WTC11 (cell line): Measurements from ENCODE around the gene DIS3.

Experiments used
- ATF1 ChIP-seq: sonication (generic); formaldehyde crosslinking; IDR thresholded peaks from 2 replicates; pipeline ENCODE4 v1.8.1; 2023; ENCODE audit warnings: mild to moderate bottlenecking, moderate library complexity, missing genetic modification reagents
- CTCF ChIP-seq: fragments of 200-600 bp; IDR thresholded peaks from 2 replicates; pipeline ENCODE4 v1.8.0; 2022; ENCODE audit warnings: antibody characterized with exemption
- FOXJ3 ChIP-seq: sonication (generic); formaldehyde crosslinking; IDR thresholded peaks from 2 replicates; pipeline ENCODE4 v1.9.0; 2021; ENCODE audit warnings: missing genetic modification reagents, mild to moderate bottlenecking, borderline replicate concordance
- SP1 ChIP-seq: sonication (generic); formaldehyde crosslinking; conservative IDR thresholded peaks from 2 replicates; pipeline ENCODE4 v1.8.1; 2022; ENCODE audit warnings: missing genetic modification reagents
- ZNF121 ChIP-seq: sonication (generic); formaldehyde crosslinking; IDR thresholded peaks from 2 replicates; pipeline ENCODE4 v1.8.0; 2023; ENCODE audit warnings: missing genetic modification reagents
- ZNF263 ChIP-seq: sonication (generic); formaldehyde crosslinking; IDR thresholded peaks from 2 replicates; pipeline ENCODE4 v1.8.1; 2022; ENCODE audit warnings: low read depth, mild to moderate bottlenecking, moderate library complexity, missing genetic modification reagents
- TF ChIP-seq, protein P1 (sequence below): sonication (generic); formaldehyde crosslinking; IDR thresholded peaks from 2 replicates; pipeline ENCODE4 v1.8.1; 2023; ENCODE audit warnings: mild to moderate bottlenecking, missing genetic modification reagents, borderline replicate concordance
- TF ChIP-seq, protein P2 (sequence below): sonication (generic); formaldehyde crosslinking; IDR thresholded peaks from 2 replicates; pipeline ENCODE4 v1.8.0; 2022; ENCODE audit warnings: mild to moderate bottlenecking, missing genetic modification reagents

- TF ChIP-seq FOXJ3 (CRISPR knock-in tag) (no peak), CTCF (no peak), ZNF263 (CRISPR knock-in tag) (no peak), ZNF121 (no peak), ATF1 (no peak), SP1 (CRISPR knock-in tag) (no peak)
- TF ChIP-seq, protein P1, sequence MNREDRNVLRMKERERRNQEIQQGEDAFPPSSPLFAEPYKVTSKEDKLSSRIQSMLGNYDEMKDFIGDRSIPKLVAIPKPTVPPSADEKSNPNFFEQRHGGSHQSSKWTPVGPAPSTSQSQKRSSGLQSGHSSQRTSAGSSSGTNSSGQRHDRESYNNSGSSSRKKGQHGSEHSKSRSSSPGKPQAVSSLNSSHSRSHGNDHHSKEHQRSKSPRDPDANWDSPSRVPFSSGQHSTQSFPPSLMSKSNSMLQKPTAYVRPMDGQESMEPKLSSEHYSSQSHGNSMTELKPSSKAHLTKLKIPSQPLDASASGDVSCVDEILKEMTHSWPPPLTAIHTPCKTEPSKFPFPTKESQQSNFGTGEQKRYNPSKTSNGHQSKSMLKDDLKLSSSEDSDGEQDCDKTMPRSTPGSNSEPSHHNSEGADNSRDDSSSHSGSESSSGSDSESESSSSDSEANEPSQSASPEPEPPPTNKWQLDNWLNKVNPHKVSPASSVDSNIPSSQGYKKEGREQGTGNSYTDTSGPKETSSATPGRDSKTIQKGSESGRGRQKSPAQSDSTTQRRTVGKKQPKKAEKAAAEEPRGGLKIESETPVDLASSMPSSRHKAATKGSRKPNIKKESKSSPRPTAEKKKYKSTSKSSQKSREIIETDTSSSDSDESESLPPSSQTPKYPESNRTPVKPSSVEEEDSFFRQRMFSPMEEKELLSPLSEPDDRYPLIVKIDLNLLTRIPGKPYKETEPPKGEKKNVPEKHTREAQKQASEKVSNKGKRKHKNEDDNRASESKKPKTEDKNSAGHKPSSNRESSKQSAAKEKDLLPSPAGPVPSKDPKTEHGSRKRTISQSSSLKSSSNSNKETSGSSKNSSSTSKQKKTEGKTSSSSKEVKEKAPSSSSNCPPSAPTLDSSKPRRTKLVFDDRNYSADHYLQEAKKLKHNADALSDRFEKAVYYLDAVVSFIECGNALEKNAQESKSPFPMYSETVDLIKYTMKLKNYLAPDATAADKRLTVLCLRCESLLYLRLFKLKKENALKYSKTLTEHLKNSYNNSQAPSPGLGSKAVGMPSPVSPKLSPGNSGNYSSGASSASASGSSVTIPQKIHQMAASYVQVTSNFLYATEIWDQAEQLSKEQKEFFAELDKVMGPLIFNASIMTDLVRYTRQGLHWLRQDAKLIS (CRISPR knock-in tag) = no peak
- TF ChIP-seq, protein P2, sequence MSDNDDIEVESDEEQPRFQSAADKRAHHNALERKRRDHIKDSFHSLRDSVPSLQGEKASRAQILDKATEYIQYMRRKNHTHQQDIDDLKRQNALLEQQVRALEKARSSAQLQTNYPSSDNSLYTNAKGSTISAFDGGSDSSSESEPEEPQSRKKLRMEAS (CRISPR knock-in tag) = no peak
Measured at GRCh38 chr13:72726726-72727416, 54.8 kb downstream of the DIS3 start.
